22Rv1 (cell line): ENCODE measurements around the gene LGI2.

Experiments used
- ZFX ChIP-seq: fragments of 450-650 bp; IDR thresholded peaks from 2 replicates; pipeline ENCODE4 v1.6.1; 2017; ENCODE audit warnings: antibody characterized with exemption, borderline replicate concordance
- TF ChIP-seq, protein P1 (sequence below): fragments of 450-650 bp; IDR thresholded peaks from 2 replicates; pipeline ENCODE4 v1.5.1; 2017; ENCODE audit warnings: mild to moderate bottlenecking

DNA sequence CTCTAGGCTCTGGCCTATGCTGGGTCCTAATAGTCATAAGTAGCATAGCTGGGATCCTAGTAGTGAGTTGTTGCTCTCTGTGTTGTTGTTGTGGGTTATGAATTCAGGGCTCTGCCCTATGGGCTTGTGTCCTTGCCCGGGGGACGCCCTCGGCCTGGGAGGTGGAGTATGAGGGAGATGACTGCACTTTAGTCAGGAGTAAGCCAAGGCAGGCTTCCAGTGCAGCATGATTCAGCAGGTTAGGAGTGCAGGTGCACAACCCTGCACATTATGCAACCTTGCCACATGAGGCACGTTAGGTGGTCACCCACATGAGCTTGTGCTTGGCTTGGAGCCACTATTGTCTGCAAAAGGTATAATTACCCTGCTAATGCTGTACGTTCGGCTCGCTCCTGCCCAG, 59.6 kb downstream of the LGI2 start:
- TF ChIP-seq, protein P1, sequence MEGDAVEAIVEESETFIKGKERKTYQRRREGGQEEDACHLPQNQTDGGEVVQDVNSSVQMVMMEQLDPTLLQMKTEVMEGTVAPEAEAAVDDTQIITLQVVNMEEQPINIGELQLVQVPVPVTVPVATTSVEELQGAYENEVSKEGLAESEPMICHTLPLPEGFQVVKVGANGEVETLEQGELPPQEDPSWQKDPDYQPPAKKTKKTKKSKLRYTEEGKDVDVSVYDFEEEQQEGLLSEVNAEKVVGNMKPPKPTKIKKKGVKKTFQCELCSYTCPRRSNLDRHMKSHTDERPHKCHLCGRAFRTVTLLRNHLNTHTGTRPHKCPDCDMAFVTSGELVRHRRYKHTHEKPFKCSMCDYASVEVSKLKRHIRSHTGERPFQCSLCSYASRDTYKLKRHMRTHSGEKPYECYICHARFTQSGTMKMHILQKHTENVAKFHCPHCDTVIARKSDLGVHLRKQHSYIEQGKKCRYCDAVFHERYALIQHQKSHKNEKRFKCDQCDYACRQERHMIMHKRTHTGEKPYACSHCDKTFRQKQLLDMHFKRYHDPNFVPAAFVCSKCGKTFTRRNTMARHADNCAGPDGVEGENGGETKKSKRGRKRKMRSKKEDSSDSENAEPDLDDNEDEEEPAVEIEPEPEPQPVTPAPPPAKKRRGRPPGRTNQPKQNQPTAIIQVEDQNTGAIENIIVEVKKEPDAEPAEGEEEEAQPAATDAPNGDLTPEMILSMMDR = no peak
- TF ChIP-seq ZFX = no peak
